Right atrium auricular region (tissue), 2 donors: ENCODE data around the gene FANCC. TPM values are rescaled to one million over a fixed set of nuclear protein-coding genes. Genes with fewer than 3 reads are reported as not detected.

ENCODE experiments used
- DNase-seq: peaks from one replicate; pipeline ENCODE4 v3.0.0-alpha.2; 2019; ENCODE audit warnings: low spot score
- H3K27ac ChIP-seq, 2 donors: fragments of 200-600 bp; sonication (generic); 1 replicate in 1 of 2; 2 replicates in 1 of 2; pipeline ENCODE4 v1.5.1; 2016 to 2019
- H3K27me3 ChIP-seq, 2 donors: fragments of 200-600 bp; sonication (generic); one replicate each; pipeline versions ENCODE4 v1.5.1 to v1.6.0; 2017 to 2019
- H3K36me3 ChIP-seq: fragments of 200-600 bp; sonication (generic); one replicate; pipeline ENCODE4 v1.5.1; 2016
- H3K4me1 ChIP-seq, 2 donors: fragments of 200-600 bp; sonication (generic); one replicate each; pipeline versions ENCODE4 v1.5.1 to v1.6.0; 2017 to 2019
- H3K4me3 ChIP-seq, 2 donors: fragments of 200-600 bp; sonication (generic); 1 replicate in 1 of 2; 2 replicates in 1 of 2; pipeline ENCODE4 v1.5.1; 2017 to 2019; ENCODE audit warnings: mild to moderate bottlenecking in 1 of 2, moderate library complexity in 1 of 2
- H3K9me3 ChIP-seq, 2 donors: fragments of 200-600 bp; sonication (generic); one replicate each; pipeline ENCODE4 v1.5.1; 2019
- CTCF ChIP-seq, 2 donors: fragments of 200-600 bp; sonication (generic); IDR thresholded peaks; one replicate each; pipeline ENCODE4 v1.5.1; 2019; ENCODE audit warnings: antibody characterized with exemption in 2 of 2
- total RNA-seq, 2 donors: library from RNA; depleted of rRNA; stranded (reverse); fragments of >200 nt; gene quantifications; one replicate each; pipeline ENCODE4 v1.1.0, GENCODE V29; 2016

Gene FANCC
- total RNA-seq, 2 donors from 2014 or later: 1.8 to 6.2 TPM

- peaks cover 0 to 21% of the 10 kb centered on the region in 2 donors for H3K4me1 ChIP-seq
- TF ChIP-seq CTCF (IDR thresholded peaks at IDR 0.05): no peak
- no peak overlapping the region for H3K4me3 ChIP-seq
- H3K36me3 ChIP-seq: peaks cover 58% of the 10 kb centered on the region
- no peaks in the 10 kb centered on the region for H3K9me3 ChIP-seq
- no peak for DNase-seq
- no peaks in the 10 kb centered on the region for H3K27me3 ChIP-seq
- H3K27ac ChIP-seq: no peak overlapping the region
Observed at GRCh38 chr9:95111716-95112115, 205.8 kb downstream of the FANCC start.

- Histone ChIP-seq H3K36me3 (peaks cover 64% of the 10 kb centered on the region), H3K27ac (no peak overlapping the region), H3K4me1 (peaks cover 0 to 14% of the 10 kb centered on the region in 2 donors), H3K9me3 (no peaks in the 10 kb centered on the region), H3K4me3 (no peak overlapping the region), H3K27me3 (no peaks in the 10 kb centered on the region)
- TF ChIP-seq CTCF (IDR thresholded peaks at IDR 0.05): no peak
- DNase-seq: no peak
Observed at GRCh38 chr9:95110921-95111525, 206.5 kb downstream of the FANCC start.

GRCh38 chr9:95109456-95109855 lies 208.1 kb downstream of the FANCC start:
- Histone ChIP-seq H3K27ac (no peak overlapping the region), H3K27me3 (no peaks in the 10 kb centered on the region), H3K36me3 (peaks cover 76% of the 10 kb centered on the region), H3K4me3 (no peak overlapping the region), H3K4me1 (peaks cover 0 to 19% of the 10 kb centered on the region in 2 donors), H3K9me3 (no peaks in the 10 kb centered on the region)
- no peak for TF ChIP-seq CTCF (IDR thresholded peaks at IDR 0.05)
- DNase-seq: no peak

GRCh38 chr9:95108777-95109176 lies 208.7 kb downstream of the FANCC start:
- no peak for TF ChIP-seq CTCF (IDR thresholded peaks at IDR 0.05)
- no peaks in the 10 kb centered on the region for H3K9me3 ChIP-seq
- peaks cover 76% of the 10 kb centered on the region for H3K36me3 ChIP-seq
- no peak for DNase-seq
- H3K4me1 ChIP-seq: peaks cover 0 to 26% of the 10 kb centered on the region in 2 donors
- no peaks in the 10 kb centered on the region for H3K27me3 ChIP-seq
- H3K27ac ChIP-seq: peak overlapping the region in 1 of 2 donors; percentile 35
- no peak overlapping the region for H3K4me3 ChIP-seq

- Histone ChIP-seq H3K27ac (no peak overlapping the region), H3K4me1 (peaks cover 0 to 34% of the 10 kb centered on the region in 2 donors), H3K4me3 (no peak overlapping the region), H3K9me3 (no peaks in the 10 kb centered on the region), H3K27me3 (no peaks in the 10 kb centered on the region), H3K36me3 (peaks cover 77% of the 10 kb centered on the region)
- no peak for DNase-seq
- no peak for TF ChIP-seq CTCF (IDR thresholded peaks at IDR 0.05)
Observed at GRCh38 chr9:95107976-95108375, 209.5 kb downstream of the FANCC start.
